ENCODE data around the gene HOXA6.

Gene HOXA6

DNA sequence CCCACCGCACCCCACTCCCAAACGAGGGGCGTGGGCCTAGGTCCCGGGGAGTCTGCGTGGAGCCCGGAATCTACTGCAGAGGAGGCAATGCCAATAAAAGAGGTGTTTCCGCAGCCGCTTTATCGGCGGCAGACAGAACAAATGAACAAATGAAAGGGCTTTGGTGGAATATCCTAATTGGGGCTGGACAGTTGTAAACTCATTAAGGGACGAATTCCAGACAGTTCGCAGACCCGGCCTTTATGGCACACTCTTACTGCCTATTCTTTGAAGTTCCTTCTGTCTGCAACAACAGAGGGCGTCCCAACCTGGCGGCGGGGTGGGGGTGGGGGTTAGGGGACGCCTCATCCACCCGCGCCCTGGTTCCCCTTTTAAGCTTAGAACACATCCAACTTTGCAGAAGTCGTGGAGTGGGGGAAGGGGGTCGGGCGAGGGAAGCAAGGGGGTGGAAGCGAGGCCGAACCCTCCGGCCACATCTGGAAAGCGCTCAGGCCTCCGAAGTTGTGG lies 13.7 kb upstream of the HOXA6 start:
- no peak for DNase-seq

DNA sequence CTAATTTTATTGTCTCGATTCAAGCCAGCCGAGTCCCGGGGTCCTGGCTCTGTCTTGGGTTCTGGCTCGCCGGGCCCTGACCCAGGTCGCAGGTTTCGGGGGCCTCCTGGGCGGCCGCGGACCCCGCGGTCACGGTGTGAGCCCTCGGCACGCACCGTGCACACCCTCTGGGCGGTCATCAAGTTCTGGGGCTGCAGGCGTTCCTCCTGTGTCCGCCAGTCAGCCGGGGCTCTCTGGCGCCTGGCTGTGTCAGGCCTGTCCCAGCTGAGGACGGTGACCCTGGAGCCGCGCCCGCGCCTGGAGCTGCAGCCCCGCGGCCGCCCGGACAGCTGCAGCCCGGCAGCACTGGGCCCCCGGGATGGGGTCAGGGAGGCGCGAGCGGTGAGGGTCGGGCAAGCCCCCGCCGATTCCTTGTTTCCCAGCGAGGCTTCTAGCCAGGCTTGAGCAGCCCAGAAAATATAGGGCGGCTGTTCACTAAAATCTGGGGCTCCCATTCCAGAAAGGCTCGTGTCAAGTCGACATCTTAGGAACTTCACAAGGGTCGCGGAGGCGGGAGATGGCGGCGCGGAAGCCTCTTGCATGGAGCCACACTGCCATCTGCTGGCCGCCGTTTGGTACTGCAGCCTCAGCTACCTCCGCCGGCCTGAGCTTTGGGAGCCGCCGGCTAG lies 13.1 kb upstream of the HOXA6 start:
- DNase-seq, result peak; percentile 81

DNA sequence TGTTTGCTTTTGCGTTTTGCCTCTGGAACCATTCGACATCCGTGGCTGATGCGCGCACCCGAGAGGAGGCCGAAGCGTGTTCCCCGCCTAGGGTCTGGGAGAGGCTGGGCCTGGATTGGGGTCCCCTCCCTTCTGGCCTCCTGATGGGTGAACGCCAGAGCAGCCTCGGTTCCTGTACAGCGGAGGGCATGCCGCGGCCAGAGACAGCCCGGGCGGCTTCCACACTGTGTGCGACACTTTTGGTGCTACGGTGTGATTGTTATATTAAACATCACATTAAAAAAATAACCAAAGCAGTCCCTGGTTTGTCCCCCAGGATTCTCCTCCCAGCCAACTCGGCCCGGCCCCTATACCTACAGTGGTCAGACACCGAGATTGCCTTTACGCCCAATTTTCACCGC lies 12.6 kb upstream of the HOXA6 start:
- DNase-seq, result no peak

DNA sequence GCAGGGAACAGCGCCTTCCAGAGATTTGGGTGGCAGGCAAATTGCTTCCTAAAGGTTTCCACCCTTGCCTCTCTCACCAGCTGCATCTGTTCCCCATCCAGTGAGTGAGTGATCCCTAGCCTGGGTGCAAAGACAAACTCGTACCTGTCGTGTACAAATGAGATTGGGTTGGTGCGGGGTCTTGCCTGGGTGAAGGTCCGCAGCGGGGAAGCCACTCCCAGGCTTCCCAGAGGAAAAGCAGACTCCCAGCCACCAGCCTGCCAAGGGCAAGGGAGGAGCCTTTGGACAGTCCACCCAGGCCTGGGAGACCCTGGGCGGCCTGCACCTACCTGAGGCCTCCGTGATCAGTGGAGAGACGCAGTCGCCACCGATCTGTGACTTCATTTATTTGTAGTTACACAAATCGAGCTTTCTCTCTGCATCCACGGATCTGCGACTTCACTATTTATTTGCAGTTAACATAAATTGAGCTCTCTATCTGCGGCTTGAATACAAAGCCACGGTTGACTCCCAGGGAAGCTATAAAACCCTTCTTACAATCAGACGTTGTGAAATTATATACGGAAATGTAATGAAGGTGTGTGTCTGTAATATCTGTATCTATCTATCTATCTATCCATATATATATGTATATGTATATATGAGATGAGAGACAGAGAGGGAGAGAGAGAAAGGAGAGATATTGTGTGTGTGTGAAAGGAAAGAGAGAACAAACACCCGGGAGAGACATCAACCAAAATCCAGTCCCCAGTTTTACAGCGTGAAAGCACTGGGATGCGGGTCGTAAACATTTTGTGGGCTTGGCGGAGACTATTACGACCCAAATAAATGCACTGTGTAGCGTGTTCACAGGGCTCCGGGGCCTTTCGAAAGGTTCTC lies 11.9 kb upstream of the HOXA6 start:
- DNase-seq, result no peak

DNA sequence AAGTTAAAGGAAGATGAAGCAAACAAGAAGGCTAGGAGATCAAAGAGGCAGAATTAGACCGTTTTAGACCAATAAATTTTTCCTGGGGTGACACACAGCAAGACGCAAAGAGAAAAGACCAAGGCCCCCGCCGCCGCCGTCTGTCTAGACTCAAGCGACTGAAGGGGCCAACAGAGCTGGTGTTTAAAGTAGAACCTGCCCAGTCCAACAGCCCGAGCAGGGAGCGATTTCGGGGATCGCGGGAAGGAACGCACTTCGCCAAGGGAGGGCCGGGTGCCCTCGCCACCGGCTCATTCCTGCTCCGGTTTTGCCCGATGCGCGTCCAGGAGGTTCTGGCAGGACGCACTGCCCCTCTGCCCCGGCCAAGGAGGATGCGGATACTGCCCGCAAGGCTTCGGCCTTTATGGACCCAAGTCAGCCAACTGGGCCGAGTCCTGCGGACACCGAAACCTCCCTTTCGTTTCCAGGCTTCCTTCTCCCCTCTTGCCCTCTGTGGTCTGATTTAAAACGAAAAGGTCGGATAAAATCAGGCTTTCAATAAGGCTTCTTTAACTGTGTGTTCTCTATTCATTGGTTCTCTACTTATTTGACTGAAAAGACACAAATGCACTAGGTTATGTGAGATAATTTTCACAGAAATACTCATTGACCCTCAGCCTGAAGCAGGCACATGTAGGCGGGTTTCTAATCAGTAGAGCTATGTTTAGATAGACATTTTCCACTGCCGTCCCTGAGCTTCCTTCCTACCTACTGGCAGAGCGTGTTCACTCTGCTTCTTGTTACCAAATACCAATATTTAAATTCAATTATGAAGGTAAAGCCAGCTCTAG lies 11.1 kb upstream of the HOXA6 start:
- no peak for DNase-seq

DNA sequence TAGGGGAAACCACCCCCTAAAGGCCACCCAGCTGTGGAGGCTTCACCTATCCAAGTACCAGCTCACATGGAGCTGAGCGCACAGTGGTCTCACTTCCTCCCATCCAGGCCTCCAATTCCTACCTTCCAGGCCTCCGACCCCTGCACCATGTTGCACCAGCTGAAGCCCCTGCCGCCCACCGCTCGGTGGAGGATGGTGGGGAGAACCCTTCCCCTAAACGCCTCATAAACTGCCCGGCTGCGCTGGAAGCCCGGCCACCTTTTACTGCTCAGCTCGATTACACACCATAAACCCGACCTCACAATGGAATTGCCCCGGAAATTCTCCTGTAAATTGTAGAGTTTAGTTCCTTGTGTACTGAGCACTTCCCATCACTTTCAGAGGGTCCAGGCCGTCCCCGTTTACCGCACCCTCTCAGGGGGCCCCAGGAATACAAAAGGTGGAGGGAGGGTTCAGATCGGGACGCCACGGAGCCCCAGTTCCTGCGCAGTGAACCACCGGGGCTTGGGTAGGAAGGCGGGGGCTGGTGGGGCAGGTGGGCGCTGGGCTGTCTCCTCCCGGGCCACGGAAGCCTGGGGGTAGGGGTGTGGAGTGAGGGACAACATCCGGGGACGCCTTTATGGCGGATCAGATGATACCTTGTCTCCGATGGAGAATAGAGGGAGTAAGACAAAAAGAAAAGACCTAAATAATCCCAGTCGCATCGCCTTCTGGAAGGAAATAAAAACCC lies 10.3 kb upstream of the HOXA6 start:
- no peak for DNase-seq

DNA sequence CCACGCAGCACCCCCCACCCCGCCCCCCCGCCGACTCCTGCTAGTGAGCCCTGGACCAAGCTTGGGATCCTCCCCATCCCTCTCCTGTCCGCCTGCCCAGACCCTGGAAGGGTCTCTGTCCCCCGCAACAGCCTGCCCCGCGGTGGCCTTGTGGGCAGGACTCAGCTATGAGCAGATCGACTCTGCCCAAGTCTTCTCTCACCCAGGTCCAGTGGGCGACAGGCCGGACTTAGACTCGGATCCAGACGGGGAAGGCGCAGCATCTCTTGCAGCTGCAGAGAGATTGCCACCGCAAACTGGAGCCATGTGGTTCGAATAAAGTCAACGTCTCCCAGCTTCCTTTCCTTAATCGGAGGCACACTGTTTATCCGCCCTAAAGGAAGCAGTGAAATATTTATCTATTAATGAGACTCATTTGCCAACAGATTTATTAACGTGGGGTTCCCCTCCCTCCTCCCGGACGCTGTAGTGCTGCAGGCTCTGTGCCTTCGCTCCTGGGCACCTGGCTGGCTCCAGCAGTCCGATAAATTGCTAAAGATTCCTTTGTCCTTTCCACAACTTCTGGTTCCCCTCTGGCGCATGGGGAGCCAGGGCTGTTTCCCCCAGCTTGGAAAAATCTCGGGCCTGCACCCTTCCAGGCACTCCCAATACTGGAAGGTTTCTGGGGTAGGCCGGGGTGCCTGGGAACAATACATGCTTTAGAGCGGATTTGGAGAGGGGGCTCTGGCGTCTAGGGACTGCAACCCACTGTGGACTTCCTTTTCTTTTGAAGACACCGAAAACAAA lies 9.5 kb upstream of the HOXA6 start:
- DNase-seq, result no peak

DNA sequence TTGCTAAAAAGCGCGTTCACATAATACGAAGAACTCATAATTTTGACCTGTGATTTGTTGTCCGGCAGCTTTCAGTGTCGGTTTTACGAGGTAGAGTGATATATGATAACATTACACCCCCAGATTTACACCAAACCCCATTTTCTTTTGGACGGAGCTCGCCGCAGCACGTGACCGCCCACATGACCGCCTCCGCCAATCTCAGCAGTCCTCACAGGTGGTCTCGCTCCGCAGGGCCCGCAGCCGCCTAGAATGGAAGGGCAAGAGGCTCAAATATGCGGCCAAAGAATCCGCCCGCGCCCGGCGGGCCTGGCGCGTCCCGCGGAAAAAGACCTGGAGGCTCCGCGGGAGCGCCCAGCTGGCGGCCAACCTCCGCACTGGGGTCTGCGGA lies 8.9 kb upstream of the HOXA6 start, which contains the start of gene HOXA7:
TSS of gene HOXA7 (minus strand) at position 168 of the 391 bp plus-strand sequence. CDS start at position 38, 130 bp downstream.
- DNase-seq, result peak; percentile 82

DNA sequence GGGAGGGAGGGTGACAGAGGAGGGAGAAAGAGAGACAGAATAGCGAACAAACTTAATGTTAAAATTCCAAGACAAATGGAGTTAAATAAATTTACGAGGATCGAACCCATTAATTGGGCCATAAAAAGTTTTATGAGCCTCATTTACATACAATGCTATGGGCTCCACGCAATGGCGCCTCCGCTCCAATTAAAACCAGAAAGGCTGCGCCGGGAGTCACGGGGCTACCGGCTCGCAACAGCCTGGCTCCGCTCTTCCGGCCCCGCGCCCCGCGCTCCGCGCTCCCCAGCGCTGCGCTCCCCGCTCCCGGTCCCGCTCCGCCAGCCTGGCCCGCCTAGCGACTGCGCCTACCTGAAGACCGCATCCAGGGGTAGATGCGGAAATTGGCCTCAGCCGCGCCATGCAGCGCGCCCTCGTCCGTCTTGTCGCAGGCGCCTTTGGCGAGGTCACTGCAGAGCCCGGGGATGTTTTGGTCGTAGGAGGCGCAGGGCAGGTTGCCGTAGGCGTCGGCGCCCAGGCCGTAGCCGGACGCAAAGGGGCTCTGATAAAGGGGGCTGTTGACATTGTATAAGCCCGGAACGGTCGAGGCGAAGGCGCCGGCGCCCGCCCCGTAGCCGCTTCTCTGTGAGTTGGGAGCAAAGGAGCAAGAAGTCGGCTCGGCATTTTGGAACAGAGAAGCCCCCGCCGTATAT lies 8.4 kb upstream of the HOXA6 start:
- no peak for DNase-seq

DNA sequence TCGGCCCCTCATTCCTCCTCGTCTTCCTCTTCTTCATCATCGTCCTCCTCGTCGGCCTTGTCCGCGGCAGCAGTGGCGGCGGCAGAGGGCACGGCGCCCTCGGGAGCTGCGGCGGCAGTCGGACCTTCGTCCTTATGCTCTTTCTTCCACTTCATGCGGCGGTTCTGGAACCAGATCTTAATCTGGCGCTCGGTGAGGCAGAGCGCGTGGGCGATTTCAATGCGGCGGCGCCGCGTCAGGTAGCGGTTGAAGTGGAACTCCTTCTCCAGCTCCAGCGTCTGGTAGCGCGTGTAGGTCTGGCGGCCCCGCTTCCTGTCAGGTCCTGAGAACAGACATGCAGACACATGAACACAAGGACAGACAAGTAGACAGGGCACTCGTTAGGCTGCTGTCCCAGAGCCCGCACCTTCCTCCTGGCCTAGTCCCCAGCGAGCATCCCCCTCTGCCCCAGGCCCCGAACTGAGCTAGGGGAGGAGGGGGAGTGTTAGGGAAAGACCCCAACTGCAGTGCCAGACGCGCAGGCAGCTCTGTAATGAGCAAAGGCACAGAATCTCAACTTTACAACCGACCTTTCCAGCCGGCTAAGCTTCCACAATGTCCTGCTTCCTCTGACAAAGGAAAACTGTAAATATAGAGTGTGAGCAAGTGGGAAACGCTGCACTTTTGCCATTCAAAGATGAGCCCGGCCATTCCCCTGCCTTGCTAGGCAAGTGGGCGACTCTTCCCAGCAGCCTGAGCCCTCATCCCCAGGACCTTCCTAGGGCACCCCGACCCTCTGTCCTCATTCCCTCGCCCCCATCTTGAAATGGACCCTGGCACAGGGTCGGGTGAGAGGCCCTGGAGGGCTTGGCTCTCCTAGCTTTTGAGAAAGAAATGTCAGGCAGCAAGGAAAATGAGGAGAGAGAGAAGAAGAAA lies 7.6 kb upstream of the HOXA6 start:
- no peak for DNase-seq

DNA sequence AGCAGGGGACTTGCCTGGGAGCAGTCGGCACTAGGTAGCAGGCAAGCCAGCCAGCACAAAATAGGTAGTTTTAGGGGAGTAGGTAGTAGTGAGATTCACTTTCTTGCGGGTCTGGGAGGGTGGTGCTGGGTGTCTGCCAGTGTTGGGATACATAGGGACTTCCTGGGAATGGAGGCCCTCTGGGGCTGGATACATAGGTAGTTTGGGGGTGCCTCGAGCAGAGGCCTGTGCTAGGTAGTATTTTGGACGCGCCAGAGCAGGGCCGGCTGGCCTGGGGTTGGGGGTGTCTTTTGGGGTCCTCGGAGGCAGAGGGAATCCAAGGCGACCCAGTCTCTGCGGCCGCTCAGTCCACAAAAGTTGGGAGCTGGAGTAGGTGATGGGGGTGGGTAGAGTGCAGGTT lies 6.8 kb upstream of the HOXA6 start:
- DNase-seq, result no peak

DNA sequence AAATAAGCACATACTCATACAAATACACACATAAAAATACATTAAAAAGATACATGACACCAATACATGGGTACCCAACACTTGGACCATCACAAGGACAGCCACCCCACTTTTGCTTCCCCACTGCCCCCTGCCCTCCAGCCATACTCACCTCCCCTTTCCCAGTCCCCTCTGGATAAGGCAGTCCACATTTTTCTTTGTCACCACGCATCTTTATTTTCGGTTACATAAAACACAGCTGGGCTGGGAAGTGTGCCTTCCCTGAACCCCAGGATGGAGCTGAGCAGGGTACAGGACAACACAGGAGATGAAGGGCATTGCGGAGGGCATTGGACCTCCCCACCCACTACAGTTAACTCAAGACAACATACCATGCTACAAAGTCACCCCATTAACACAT lies 6.0 kb upstream of the HOXA6 start:
- no peak for DNase-seq

DNA sequence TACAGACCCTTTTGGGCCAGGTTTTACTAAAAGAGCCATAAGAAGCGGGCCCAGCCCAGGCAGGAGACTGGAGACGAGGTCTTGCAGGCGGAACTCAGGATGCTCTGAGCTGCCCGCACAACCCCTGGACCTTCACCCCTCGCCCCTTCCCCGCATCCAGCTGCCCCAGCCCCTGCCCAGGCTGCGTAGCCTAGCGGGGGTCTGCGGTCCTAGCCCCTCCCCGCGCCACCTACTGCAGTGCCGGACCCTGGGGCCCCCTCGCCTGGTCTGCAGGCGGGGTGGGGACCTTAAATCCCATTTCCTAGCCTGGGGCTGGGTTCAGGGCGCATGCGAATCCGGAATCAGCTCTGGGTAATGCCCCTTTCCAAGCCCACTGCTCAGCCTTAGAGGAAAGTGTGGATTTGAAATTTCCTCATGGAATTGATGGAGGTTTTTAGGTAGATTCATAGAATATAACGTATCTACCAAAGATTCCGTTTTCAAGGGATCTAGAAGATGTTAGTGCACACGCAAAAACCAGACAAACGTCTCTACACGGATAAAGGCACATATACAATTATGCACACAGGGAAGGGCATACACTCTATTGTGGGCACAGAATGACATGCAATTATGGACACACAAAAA lies 5.4 kb upstream of the HOXA6 start:
- DNase-seq, result no peak

DNA sequence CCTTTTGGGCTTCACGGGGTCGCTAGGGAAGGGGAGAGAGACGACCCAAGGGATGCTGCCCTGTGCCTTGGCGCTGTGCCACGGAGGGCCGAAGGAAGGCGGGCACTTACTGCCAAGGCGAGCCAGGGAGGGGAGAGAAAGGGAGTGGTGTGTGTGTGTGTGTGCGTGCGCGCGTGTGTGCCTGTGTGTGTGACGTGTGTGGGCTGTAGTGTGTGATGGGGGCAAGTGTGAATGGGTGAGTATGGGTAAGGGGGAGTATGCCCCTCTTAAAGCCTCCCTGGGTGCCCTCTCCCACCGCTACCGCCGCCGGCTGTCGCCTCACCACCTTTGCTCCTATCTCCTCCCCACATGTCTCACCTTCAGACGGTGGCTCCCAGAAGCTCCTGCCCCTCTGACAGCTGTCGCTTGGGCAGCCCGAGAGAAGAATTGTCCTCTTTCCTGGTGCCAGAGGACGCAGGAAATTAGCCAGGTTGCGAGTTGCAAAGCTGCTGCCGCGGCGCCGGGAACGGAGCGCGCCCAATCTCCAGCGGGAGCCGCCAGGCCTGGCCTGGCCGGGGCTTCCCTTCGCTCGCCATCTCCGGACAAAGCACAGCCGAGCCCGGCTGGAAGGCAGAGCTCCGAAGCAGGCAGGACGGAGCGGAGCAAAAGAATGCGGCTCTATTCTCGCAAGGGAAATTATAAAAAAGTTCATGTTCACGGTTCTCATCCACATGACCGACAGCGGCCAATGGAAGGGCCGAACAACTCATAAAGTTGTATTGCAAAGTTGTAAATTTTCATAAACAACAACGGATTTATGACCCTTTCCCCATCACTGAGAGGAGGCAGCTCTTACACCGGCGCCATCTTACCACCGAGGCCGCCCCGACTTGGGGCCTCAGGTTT lies 4.6 kb upstream of the HOXA6 start, which contains the start of gene HOXA3:
TSS of gene HOXA3 (minus strand) at position 653 of the 885 bp plus-strand sequence. CDS start 41,943 bp downstream, outside the sequence.
- DNase-seq, result peak; percentile 81

DNA sequence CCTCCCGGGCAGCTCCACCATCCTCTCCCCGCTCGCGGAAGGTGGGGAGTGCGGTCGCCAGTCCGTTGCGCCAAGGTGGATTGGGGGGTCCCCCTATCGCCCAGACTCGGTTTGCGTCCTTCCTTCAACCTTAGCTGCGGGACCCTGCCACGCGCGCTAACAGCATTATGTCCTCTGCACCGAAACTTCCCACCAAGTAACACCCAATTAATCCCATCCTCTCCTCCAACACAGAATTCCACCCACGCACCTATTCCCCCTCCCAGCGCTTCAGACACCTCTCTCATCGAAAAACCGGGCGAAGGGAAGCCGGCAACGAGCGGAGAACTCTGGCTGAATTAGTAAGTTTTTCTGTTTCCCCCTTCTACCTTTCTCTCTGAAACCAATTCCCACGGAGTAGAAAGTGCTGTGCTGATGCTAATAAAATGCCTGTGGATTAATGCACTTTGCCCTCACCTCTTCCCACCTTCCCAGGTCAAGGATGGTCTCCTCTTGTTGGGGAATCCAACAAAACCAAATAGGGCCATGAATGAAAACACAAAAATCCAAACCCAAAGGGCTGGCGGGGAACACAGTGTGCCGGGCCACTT lies 3.9 kb upstream of the HOXA6 start:
- no peak for DNase-seq

DNA sequence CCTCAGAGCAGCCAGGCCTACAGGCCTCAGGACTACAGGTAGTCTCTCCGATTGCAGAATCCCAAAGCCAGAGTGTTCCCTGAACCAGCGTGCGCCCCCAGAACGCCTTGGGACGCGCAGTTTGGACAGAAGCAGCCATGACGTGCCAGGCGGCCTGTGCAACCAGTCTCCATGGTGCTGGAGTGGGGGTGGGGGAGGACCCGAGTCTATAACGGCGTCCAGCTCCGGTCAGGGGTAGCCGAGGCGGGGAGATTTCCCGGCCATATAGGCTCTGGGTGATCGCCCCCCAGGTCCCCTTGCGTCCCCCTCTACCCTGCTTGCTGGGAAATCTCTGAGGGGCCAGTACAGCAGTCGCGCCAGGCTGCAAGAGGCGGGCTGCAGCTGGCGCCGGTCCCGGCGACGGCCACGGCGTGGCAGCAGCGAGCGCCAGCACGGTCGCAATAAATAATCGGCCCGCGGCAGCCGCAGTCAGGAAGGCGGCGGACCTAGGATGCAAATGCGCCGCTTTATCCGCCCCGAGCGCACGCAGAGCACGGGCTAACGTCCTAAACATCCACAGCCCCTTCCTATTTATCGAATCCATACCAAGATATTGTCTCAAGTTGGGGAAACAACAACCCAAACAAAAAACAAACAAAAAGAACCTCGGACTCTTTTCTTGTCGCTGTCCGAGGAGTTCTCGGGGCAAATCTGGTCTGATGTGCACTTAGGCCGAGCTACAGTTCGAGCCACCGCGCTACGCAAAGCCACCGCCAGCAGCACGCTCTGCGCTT lies 3.2 kb upstream of the HOXA6 start:
- peak; percentile 83 for DNase-seq
